Measurements from ENCODE around the gene PAQR5.

GRCh38 chr15:69315402-69316110 is 16.8 kb downstream of the PAQR5 start:
- TF ChIP-seq CTCF (IDR thresholded peaks at IDR 0.05; ENCODE audit: low read depth, low read length, missing input control) (no peak), GABPA (IDR thresholded peaks at IDR 0.05 in 1 of 2, conservative IDR thresholded peaks at IDR 0.05 in 1 of 2) (no peak), RAD21 (IDR thresholded peaks at IDR 0.05) (no peak), REST (IDR thresholded peaks at IDR 0.05) (no peak), SP1 (IDR thresholded peaks at IDR 0.05) (no peak), ZBTB33 (IDR thresholded peaks at IDR 0.05) (no peak), MAX (IDR thresholded peaks at IDR 0.05) (no peak), JUND (IDR thresholded peaks at IDR 0.05) (no peak), EGR1 (IDR thresholded peaks at IDR 0.05; ENCODE audit: low read depth in 2 of 2) (no peak)

All from liver (tissue), 3 donors.